Measurements from ENCODE around the gene RAPGEF3.

Gene RAPGEF3

DNA sequence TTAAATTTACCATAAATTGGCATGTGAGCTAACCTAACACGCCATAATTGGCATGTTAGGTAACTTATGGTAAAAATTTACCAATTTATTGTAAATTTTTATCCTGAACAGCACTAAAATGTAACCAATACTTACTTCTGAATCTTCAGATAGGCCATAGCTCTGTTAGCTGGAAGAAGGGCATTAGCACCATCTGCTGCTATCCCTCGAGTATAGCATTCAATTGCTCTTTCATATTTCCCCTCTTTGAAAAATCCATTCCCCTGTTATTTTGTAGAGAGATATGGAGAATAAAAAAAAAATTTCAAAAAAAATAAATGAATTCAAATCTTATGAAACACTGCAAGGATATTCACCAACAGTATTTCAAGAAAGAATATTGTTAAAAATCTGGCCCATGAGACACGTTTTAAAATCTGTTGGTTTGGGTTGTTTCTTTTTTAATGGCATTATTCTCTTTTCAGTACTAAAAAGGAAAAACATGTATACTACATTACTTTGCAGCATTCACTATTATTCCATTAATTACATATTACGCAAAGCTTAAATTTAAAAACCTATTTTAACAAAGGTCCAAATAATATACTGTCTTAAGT lies 71.9 kb downstream of the RAPGEF3 start:
- no peak for DNase-seq (ENCODE audit: low read depth)

Measured in activated T-helper 9 cell treated with anti-CD3 and anti-CD28 coated beads, Interleukin-2, amount 50 U/mL, for 16 hours (primary cell).